HG03558 (cell line): ENCODE measurements around the gene C1orf198.

Source experiments
- ATAC-seq: cut with Tn5 transposase; IDR thresholded peaks from one replicate; pipeline ENCODE4 v1.9.1; 2021; ENCODE audit warnings: moderate number of reproducible peaks; ENCODE audit not compliant: unreplicated experiment; ENCODE audit errors: extremely low read depth

C1orf198 gene

GRCh38 chr1:230894032-230894431 lies 25.7 kb upstream of the C1orf198 start:
- ATAC-seq = no peak

- ATAC-seq = no peak
Measured at GRCh38 chr1:230892018-230892491, 23.7 kb upstream of the C1orf198 start.

- ATAC-seq = no peak
Measured at GRCh38 chr1:230891413-230891812, 23.1 kb upstream of the C1orf198 start.

GRCh38 chr1:230884646-230885045 lies 16.3 kb upstream of the C1orf198 start:
- ATAC-seq = no peak

DNA sequence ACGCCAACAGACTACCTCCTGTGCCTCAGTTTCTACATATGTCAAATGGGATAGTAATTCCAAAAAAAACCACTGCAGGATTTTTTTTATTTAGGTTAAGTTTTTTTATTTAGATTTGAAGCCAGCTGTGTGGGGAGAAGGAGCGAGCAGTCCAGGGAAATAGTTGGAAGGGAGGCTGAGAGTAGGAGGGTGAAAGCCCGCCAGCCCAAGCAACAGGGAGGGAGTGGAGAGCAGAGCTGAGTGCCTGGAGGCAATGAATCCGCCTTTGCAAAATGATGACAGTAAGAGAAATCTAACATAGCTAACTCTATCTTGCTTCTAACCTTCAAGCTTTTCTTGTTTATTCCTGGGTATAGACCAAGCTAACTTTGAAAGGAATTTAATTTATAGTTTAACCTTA lies 15.6 kb upstream of the C1orf198 start:
- ATAC-seq = no peak

DNA sequence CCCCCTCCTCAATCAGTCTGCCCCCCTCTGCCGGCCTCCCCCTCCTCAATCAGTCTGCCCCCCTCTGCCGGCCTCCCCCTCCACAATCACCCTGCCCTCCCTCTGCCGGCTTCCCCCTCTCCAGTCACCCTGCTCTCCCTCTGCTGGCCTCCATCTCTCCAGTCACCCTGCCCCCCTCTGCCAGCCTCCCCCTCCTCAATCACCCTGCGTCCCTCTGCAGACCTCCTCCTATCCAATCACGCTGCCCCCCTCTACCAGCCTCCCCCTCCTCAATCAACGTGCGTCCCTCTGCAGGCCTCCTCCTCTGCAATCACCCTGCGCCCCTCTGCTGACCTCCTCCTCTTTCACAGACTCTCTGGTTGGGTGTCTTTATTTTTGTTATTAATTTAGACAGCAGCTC lies 11.5 kb upstream of the C1orf198 start:
- ATAC-seq = no peak

DNA sequence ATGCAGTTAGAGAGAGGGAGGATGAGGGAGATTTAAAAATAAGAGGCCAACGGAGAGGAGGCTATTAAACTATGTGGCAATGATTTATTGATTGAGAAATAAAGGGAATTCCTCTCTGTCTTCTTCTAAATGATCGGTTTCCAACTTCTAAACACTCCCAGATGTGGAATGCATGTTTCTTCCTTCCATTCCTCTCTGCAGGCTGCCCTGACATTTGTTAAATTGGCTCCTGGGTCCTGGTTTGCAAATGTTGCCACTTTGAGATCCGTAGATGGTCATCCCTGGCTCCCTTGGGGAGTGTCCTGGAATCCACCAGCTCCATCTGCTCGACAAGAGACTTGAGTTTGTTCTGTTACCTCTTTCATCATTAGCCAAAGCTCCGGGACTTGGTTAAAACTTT lies 10.3 kb upstream of the C1orf198 start:
- ATAC-seq = no peak

DNA sequence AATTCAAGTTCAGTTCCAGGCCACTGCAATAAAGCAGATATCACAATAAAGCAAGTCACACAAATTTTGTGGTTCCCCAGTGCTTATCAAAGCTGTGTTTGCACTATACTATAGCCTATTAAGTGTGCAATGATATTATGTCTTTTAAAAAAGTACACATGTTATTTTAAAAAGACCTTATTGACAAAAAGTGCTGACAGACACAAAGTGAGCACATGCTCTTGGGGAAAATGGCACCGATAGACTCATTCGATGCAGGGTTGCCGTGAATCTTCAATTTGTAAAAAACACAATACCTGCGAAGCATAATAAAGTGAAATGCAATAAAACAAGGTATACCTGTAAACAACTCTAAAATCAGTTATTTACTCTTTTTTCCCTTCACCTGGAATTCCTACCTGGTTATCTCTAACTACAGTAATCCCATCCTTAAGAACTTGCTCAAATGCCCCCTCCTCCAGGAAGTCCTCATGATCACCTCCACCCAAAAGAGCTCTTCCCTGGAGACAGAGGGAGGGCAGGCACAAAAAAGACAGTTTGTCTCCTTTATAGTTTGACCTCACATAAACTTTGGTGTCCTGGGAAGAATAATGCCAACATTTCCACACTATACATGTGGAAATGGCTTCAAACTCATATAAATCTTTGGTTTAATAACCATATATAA lies 9.7 kb upstream of the C1orf198 start:
- no peak for ATAC-seq

- ATAC-seq = no peak
Measured at GRCh38 chr1:230877146-230877923, 9.0 kb upstream of the C1orf198 start.

DNA sequence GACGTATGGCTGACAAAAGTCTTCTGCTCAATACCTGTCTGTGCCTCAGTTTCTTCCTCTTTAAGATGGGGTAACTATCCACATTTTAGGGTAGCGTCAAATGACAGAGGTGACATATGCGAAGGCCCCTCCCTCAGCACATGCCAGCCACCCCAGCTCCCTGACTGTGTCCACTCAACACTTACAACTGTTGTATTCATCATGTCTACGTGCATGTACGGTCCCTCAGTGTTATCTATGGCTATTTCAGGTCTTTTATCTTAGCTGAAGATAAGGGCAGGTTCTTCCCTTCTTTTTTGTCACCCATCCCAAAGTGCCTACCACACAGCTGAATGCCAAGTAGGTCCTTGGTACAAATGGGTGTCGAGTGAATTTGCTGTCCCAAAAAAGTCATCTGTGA lies 8.3 kb upstream of the C1orf198 start:
- ATAC-seq = no peak

- no peak for ATAC-seq
Measured at GRCh38 chr1:230875370-230875769, 7.0 kb upstream of the C1orf198 start.

DNA sequence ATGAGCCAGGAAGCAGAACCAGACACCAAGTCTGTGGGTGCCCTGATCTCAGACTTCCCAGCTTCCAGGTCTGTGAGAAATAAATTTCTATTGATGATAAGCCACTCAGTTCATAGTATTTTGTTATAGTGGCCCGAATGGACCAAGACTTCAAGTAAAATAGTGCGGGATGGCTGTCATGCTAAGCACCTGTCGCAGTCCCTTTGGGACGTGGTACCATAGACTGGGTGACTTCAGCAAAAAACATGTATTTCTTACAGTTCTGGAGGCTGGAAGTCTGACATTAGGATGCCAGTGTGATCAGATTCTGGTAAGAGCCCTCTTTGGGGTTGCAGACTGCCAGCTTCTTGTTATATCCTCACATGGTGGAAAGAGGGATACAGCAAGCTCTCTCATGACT lies 2.6 kb upstream of the C1orf198 start:
- ATAC-seq = no peak

DNA sequence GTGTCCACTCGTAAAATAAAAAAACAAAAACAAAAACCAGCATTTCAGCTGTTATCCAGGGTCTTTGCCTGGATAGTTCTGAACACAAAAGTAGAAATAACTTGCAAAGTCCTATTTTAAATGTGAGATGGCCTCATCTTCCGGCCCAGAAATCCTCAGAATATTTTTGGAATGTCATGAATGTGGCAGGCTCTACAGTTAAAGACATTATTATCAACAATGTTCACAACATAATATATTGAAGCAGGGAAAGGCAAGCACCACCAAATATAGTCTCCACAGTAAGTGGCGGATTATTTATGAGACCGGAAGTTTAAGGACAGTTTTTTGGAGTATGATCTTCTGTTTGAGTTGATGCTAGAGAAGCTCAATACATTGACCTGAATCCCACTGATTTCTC lies 1.2 kb upstream of the C1orf198 start:
- no peak for ATAC-seq

DNA sequence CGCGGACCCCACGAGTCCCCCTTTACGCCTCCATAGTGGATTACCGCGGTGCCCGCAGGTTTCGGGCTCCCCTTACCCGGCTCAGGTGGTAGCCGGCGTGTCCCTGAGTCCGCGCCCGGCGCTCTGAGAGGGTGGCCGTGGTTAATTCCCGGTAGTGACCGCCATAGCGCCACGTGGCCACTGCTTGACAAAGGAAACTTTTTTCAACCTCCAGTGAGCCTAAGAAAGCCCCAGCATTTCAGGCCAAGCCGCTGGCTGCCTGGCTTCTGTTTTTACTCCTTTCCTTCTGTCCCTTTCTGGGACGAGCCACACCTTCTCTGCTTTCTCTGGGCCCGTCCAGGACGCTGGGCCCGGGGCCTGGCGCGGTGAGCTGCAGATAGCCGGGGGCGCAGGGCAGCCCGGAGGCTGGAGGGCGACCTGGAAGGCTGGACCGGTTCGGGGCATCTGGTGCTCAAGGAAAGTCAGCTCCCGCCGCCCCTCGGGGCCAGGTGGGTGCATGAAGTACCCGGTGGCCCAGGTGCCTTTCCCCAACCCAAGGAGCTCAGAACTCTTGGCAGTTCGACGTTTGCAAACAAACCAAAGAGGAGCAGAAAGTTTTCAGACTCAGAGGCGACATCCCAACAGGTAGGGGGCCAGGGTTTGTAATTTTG lies 540 bp upstream of the C1orf198 start:
- no peak for ATAC-seq

GRCh38 chr1:230867101-230867902 lies 1.0 kb downstream of the C1orf198 start:
- no peak for ATAC-seq

GRCh38 chr1:230866171-230867070 lies 1.9 kb downstream of the C1orf198 start:
- ATAC-seq = no peak

- ATAC-seq = no peak
Measured at GRCh38 chr1:230865062-230865817, 3.1 kb downstream of the C1orf198 start.

GRCh38 chr1:230864441-230864840 lies 3.9 kb downstream of the C1orf198 start:
- no peak for ATAC-seq

DNA sequence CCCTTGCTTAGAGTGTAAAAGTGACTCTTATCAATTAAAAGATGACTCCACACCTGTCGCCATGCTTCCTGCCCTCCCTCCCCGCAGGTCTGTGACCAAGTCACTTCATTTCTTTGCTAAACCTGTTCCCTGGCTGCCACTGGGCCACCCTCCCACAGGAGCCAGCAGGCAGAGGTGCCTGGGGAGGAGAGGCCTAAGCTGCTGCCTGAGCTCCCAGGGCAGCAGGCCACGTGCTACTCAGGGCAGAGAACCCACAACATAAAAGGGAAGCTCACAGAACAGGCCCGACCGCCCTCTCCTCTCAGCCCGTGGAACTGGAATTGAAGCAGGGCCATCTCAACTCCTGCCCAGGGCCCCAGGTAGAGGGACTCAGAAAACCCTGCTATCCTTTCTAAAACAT lies 4.9 kb downstream of the C1orf198 start:
- no peak for ATAC-seq
